HG02642 (cell line): Measurements from ENCODE around the gene FADS2.

Experiments
- ATAC-seq: cut with Tn5 transposase; IDR thresholded peaks from one replicate; pipeline ENCODE4 v1.9.1; 2021; ENCODE audit warnings: mild to moderate bottlenecking; ENCODE audit not compliant: unreplicated experiment, poor library complexity

The FADS2 gene

DNA sequence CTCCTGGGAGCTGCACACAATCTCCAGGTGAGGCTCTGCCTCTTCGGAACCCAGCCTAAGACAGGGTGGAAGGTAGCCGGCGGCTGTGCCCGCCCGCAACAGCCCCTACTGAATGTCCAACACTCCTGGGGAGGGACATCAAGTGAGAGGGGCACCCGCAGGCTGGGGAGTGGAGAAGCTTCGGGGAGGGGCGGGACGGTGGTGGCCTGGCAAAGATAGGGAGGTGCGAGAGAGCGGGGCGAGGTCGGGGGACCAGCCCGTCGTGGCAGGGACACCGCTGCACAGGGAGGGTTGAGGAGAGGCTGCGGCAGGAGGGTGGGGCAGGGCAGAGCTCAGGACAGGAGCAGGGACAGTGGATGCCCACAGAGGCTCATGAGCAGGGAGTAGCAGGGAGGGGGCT is 72.2 kb downstream of the FADS2 start:
- no peak for ATAC-seq

DNA sequence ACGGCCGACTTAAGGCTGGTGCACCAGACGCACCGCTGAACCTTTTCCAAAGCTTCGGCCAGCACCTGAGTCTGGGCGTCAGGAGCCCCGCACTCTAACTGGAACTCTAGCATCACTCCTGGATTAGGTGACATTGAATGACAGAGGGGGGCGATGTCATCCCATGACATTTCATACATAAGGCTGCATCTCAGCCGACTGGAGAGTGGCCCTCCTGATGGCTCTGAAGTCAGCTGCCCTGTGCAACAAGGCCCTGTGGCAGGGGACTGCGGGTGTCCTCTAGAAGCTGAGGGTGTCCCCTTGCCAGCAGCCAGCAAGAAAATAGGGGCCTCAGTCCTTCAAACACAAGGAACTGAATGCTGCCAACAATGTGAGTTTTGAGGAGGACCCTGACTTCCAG is 73.3 kb downstream of the FADS2 start:
- ATAC-seq: no peak

DNA sequence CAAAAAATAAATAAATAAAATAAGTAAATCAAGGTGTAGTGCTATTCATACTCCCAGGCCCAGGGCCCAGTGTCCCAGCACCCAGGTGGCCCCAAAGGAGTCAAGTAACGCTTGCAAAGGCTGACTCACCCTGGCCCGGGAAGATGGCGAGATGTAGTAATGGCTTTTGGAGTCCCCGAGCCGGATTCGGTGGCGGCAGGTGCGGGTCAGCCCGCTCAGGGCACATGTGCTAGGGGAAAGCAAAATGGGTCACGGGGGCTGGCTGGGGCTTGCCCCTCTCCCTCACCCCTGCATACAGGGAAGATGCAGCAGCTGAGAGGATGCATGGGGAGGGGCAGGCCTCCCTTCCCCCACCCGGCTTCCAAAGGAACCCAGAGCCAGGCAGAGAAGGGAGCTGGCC is 74.2 kb downstream of the FADS2 start:
- no peak for ATAC-seq

DNA sequence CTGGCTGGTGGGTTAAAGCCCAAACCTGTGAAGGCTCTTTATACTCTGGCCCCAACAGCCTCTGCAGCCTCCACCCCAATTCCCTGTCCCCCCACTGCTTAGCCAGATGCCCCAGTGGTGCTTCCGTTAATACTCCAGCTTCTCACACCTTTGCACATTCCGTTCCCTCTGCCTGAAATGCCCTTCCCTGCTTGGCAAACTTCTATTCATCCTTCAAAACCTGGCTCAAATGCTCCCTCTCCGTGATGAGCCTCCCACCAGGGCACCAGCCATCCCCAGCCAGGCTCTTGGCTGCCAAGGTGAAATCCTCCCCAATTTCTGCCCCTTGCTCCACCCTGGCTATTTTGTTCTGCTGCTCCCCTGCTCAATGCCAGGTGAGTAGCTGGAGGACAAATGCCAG is 75.7 kb downstream of the FADS2 start:
- no peak for ATAC-seq

DNA sequence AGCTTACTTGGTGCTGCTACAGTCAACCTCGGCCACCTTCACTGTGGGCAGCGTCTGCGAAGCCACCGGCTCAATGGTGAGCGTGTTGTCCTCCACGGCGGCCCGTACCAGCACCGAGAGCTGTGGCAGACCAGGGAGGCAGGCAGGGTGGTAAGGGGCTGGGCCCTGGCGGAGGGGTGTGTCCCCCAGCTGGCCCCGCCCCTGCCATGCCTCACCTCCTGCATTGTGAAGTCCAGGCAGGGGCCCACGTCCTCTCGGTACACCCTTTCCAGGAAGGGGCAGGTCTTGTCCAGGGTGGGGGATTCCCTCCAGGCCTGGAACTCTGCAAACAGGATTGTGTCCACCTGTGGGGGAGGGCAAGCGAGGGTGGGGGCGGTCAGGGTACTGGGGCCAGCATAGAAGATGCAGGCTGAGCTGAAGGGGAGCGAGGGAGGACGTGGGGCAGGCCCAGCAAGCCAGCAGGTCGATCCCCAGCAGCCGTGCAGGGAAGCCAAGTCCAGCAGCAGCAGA is 76.5 kb downstream of the FADS2 start:
- no peak for ATAC-seq

DNA sequence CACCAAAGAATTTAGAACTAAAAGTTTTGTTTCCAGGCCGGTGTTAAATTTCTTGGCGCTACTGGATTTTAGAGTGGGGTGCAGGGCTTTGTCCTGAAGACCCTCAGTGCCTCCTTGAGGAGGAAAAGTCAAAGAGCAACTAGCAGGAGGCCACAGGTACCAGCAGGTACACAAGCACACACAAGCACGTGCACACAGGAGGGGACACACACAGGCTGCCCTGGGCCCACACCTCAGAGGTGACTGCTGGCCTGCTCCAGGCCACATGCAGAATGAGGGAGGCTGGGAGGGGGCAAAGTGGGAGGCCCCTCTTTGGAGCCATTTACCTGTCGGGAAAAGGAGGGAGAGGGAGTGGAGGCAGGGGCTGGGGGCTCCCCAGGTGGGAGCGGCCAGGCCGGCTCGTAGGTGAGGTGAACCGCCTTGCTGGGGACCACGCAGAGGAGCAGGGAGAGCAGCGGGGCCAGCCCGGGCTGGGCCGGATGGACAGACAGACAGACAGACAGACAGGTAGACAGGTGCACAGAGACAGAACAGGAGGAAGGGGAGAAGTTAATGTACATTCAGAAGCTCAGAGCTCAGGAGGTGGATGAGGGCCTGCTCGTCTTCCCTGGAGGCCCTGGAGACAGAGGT is 77.1 kb downstream of the FADS2 start:
- ATAC-seq: no peak

DNA sequence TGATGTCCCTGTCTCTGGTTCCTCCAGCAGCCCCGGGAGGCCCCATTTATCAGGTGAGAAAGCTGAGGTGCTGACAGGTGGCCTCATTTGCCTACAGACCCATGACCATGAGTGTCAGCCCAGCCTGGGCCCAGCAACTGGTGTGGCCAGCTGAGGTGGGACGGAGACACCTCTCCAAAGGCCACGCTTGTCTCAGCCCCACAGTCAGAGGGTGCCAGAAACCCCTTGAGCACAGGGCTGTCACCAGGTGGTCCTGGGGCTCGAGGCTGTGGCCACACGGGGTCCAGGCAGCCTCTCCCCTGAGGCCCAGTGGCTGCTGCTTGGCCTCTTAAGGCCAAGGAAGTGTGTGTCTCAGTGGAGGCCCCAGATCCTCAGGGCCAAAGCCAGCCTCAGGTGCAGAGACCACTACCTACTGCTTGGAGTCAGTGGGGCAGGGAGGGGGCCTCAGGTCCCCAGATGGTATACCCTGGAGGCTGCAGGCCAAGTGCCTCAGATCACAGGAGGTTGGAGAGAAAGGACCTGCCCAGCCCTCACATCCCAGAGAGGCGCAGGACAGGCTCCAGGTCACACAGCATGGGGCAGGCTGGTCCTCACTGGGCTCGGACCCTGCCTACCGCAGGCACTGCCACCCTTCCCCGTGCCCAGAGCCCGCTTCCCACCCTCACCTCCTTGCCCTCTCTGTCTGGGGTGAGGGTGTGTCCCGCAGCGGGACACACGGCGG is 77.9 kb downstream of the FADS2 start:
- no peak for ATAC-seq

DNA sequence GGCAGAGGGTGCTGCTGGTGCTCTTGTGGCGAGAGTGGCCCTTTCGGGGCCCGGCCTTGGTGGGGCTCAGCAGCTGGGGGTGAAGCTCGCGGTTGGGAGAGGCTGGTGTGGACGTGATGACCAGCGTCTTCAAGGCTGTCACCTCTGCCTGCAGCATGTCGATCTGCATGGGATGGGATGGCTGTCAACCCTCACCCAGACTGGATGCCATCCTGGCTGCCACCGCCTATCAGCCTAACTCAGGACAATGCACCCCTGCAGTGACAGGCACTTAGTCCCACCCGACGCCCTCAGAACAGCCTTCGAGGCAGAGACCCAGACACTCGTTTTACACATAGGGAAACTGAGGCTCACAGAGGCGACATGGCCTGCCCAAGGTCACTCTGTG is 78.4 kb downstream of the FADS2 start:
- no peak for ATAC-seq

DNA sequence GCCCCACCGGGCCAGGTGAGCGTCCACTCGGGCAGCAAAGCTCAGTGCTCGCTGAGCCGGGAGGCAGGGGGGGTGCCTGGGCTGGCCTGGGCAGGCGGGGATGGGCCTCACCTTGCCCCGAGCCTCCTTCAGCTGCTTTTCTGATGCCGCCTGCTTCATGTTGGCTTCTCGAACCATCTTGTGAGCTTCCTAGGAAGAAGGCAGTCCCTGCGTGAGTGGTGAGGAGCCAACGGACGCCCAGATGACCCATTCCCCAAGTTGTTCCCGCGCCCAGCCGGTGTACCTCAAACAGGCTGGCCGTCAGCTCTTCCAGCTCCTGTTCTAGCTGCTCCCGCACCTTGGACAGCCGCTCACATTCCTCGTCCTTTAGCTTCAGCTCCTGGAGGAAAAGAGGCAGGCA is 79.2 kb downstream of the FADS2 start:
- ATAC-seq: no peak

DNA sequence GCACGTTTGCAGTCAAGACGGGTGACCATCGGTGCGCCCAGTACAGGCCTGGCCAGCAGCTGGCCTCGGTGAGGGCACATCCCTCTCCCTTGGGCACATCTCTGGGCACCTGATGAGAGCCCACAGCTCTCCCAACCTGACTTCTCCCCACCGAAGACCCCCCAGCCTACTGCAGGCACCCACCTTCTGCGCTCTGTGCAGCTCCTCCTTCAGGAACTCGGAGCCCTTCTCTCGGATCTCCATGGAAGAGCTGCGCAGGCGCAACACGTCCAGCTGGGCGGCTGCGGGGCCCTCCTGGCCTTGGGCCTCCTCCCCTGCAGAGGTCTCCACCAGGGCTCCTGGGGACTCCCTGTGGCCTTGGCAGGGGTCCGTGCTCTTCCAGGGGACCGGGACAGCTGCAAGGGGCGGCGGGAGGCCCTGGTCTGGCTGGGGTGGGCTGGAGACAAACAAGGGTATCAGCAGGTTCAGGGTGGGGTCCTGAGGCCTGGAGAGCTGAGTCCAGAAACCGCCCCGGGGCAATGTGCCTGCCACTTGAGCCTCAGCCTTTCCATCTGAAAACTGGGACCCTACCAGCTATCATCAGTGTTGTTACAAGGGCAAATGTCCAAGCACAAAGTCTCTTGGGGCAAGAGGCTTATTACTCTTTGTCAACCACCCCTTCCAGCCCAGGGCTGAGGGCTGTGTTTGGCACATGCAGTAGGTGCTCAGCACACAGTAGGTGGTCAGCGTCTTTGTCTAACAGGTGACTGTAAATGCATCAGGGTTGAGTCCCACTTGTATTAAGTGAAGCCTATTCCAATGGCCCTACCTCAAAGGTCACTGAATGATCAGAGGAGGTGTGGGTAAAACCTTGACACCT is 80.0 kb downstream of the FADS2 start:
- no peak for ATAC-seq

DNA sequence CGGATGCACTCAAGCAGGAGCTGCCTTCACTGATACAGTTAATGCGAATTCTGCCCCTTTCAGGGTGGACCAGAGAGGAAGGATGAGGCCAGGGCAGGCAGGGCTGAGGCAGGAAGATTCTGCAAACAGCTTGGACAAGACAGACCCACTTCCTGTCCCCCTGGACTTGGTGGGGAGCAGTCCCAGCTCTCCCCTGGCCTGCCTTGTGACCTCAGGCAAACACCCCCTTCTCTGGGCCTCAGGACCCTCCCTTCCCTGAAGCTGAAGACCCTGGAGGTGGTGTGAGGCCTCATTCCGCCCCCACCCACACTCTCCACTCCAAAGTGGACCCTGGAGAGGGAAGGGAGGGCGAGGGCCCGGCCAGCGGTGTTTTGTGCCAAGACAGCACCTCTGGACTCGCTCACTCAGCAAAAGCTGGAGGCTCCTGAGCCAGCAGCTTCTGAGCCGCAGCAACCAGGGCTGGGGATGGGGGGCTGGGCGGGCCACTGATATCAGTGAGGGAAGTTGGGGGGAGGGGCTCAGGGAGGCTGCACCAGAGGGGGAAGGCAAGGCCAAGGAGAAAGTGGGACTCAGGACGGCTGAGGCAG is 80.7 kb downstream of the FADS2 start:
- ATAC-seq: no peak

DNA sequence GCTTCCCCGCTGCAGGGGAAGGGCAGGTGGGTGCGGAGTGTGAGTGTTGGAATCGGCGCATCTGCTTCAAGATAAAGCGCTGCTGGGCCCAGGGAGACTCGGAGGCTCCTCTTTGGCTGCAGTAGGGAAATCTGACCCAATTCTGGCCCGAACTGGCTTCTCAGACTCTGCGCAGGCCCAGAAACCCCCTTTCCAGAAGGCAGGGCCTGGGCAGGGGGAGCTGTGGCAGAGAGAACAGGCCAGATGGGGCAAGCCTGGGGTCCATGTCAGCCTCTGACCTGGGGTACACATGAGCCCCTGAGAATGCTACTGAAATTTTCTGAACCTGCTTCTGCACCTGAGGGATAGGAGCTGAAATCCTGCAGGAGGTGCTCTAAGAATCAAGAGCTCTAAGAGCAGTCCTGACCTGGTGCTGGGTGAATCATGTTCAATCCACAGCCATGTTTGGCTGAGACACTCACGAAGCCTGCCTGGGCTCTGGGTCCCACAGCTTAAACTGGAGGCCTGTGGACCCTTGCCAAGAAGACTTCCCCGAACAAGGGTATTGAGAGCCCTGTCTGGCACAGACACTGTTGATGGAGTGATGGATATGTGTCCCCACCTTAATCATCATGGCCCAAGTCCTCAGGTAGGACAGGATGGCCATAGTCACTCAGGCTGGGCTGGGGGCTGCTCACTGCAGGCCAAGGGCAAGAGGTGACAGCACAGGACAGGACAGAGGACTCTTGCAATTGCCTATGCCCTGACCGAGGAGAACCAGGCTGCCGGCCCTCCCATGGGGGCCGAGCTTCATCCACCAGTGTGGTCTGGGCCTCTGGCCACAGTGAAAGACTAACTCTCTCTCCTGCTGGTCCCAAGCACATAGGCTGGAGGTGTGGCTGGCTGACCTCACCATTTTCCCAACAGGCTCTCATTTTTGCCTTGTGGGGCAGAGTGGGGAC is 82.4 kb downstream of the FADS2 start:
- ATAC-seq: no peak

DNA sequence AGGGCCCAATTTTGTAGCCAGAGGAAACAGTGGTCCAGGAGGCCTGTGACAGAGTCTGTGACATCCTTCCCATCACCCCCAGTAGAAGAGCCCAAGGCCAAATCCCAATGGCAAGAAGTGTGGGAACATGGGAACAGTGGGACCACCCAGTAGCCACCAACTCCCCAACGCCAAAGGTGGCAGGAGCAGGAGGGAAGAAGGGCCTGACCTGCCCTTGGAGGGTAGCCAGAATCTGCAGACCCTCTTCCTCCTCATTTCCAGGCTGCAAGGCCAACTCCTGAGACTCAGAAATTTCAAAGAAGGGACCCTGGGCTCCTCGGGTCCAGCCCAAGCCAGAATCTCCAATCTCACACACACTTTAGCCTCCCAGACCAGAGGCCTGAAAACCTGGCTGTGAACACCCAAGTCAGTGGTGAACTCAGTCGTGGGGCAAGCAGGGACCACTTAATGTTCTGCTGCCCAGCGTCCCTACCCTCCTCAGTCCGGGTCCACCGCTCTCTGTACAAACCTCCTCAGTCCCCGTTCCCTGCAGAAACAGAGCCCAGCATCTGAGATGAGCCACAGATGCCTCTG is 83.1 kb downstream of the FADS2 start:
- ATAC-seq: no peak

DNA sequence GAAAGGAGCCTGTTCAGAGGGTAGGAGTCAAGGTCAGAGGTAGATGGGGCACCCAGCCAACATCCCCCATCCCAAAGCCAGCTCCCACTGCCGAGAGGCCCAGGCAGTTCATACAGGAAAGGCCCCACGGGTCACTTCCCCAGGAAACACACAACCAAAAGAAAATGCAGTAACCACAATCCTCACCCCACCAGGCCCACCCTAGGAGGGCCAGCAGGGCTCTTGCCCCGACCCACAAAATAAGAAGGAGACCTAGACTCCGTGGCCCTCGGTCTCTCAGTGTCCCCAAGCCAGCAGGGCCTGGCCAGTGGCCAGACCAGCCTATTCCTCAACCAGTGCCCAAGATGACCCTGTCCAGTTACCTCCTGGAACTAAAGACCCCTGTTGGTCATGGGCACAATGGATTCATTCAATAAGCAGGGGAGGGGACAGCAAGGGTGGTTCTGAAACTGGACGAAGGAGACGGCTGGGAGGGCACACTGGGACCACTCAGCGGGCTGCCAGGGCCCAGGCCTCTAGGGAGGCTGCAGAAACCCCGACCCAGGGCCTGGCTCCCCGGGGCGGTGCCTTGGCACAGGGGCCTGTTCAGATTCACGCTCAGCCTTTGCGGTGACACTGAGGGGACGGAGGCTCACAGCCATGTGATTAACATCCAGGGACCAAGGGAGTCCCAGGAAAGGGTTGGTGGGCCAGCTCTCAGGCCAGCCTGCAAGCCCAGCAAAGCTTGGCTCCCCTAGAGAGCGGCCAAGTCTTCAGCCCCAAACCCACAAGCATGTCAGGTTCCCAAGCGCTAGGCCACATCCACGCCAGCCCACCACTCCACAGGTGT is 83.8 kb downstream of the FADS2 start:
- no peak for ATAC-seq

DNA sequence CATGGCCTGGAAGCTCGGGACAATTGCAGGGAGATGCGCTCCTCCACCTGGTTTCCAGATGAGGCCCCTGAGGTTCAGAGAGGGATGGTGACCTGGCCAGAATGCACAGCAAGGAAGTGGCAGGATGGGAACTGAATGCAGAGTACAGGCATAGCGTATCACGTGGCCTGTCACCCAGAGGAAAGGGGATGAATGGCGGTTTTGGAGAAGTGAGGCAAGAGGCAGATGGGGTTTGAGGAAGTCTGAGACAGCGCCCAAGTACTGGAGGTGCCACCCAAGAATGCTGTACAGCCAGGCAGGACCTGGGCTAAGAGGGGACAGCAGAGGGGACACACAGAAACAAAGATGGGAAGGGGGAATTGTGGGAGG is 84.4 kb downstream of the FADS2 start:
- no peak for ATAC-seq

DNA sequence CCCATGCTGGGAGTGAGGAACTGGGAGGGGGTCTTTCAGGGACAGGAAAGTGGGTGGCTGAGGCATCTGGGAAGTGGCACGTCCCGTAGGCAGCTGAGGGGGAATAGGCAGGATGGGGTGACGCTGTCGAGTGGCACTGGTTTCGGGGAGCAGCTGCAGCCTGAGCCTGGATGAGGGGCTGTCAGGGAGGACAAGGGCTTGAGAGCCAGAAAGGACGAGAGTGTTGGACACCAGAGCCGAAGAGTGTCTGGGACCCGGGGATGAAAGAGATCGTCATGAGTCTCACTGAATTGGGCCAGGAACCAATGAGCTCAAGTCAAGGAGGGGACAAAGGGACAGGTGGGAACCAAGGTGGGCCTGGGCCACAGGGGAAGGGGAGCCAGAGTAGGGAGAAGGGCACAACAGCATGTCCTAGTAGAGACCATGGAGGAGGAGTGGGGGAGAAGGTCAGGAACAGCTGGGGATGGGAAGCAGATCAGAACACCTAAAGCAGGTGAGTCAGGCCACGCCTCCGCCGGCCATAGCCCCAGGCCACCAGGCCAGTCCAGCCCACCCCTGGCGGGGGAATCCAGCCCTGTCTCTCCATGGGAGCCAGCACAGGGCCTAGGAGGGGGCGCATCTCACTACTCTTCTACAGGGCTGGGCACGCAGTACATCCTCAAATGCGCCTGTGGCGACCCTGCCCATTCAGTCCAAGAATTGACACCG is 85.0 kb downstream of the FADS2 start:
- no peak for ATAC-seq

DNA sequence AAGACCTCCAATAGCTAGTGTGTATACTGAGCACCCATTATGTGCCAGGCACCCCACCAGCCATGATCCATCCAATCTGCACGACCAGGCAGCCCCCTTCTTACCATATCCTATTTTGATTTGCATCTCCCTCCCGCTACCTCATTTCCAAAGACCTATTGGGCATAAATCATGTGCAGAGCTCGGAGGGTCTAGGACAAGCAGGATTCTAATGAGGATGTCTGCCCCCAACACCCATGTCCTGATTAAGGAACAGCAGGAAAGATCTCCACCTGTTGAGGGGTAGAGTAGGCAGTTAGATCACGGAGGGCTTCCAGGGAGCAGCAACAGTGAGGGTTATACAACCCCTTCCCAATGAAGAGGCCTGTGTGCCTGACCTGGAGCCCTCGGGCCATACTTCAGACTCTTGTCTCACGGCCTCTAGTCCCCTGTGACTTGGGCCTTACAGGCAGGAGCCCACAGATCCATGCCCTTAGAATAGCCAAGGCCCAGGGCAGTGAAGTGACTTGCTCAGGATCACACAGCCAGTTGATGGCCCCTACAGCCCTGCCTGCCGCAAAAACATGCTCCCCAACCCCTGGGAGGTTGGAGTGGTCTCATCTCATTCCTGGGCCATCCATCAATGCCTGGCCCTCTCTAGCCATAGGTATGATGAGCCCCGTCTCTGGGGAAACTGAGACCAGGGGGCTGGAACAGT is 85.7 kb downstream of the FADS2 start:
- ATAC-seq: no peak
